Ovary (tissue), 9 donors: ENCODE data around the gene KRT33B. TPM values are rescaled to one million over a fixed set of nuclear protein-coding genes. Genes with fewer than 3 reads are reported as not detected.
"Not testable (repeated sequence)": the region's sequence is repeated elsewhere in the genome, so short reads cannot be mapped to it uniquely, and the experiment has no call there.

Experiments
- DNase-seq, 5 donors: peaks; one replicate each; pipeline ENCODE4 v3.0.0-alpha.2; 2019 to 2020
- H3K27ac ChIP-seq, 2 donors: fragments of 200-600 bp; one replicate each; pipeline versions ENCODE4 v1.5.1 to v1.8.0; 2019 to 2022
- H3K27me3 ChIP-seq: fragments of 200-600 bp; one replicate; pipeline ENCODE4 v1.8.0; 2022
- H3K36me3 ChIP-seq: fragments of 200-600 bp; sonication (generic); one replicate; pipeline ENCODE4 v1.5.1; 2019
- H3K4me1 ChIP-seq: one replicate; pipeline ENCODE4 v1.8.1; 2013; ENCODE audit warnings: mild to moderate bottlenecking, moderate library complexity; ENCODE audit not compliant: insufficient read depth
- H3K4me3 ChIP-seq: fragments of 200-600 bp; sonication (generic); one replicate; pipeline ENCODE4 v1.5.1; 2017
- H3K9me3 ChIP-seq, 2 donors: fragments of 200-600 bp in 1 of 2; sonication (generic) in 1 of 2; one replicate each; pipeline versions ENCODE4 v1.5.1 to v1.8.1; 2013 to 2019; ENCODE audit warnings: mild to moderate bottlenecking in 1 of 2, moderate library complexity in 1 of 2
- EP300 ChIP-seq: sonication (generic); formaldehyde crosslinking; IDR thresholded peaks from one replicate; pipeline ENCODE4 v1.6.1; 2017; ENCODE audit warnings: antibody characterized with exemption
- POLR2A ChIP-seq: fragments of 450-650 bp; IDR thresholded peaks from one replicate; pipeline ENCODE4 v1.6.1; 2017; ENCODE audit warnings: antibody characterized with exemption, mild to moderate bottlenecking, moderate library complexity
- WGBS, 3 donors: extraction: QIAGEN DNeasy Blood & Tissue Kit in 1 of 3; methylation state at CpG; one replicate each; pipeline versions ENCODE4 v1.1.5 to v1.1.7; 2013 to 2017; 5-methylcytosine and 5-hydroxymethylcytosine counted together
- intact Hi-C, 4 donors: fragments of 100-400 bp; cut with DNase I; formaldehyde crosslinking; loops; one replicate each; pipeline versions ENCODE4 v1.11.0 to v1.15.1; 2022 to 2023
- polyA plus RNA-seq, 2 donors: library from polyadenylated mRNA; stranded (reverse); fragments of 200-250 nt in 1 of 2; fragments of 350-450 nt in 1 of 2; fragmentation: Illumina TruSeq in 1 of 2; extraction: RNeasy Lipid Tissue Mini Kit (QIAGEN cat#74804) in 1 of 2; gene quantifications; one replicate each; pipeline ENCODE4 v1.2.3, GENCODE V29; 2013 to 2014
- total RNA-seq, 7 donors: library from RNA; depleted of rRNA in 2 of 7; stranded (reverse); fragments of >200 nt in 2 of 7; fragmentation: NEBNext Ultra II Directional in 3 of 7; extraction: Animal tissue kit (Norgen Biotek cat#: 25700) in 3 of 7; gene quantifications; one replicate each; pipeline versions ENCODE4 v1.1.0 to v1.2.4, GENCODE V29; 2016 to 2023
- TF ChIP-seq, protein P1 (sequence below), 3 donors: fragments of 450-650 bp in 2 of 3; fragments of 200-600 bp in 1 of 3; IDR thresholded peaks; one replicate each; pipeline versions ENCODE4 v1.5.1 to v1.8.0; 2016 to 2022; ENCODE audit warnings: antibody characterized with exemption in 3 of 3, mild to moderate bottlenecking in 1 of 3
- donor health status: DM: no; HTN: no; CAD: no; lungs with moderate emphysema.
- donor health status: DM: no; HTN: no; CAD: no.
- donor health status: Bipolar disorder and iron deficiency.
- donor health status: DM: yes; HTN: yes; CAD: no.
- donor health status: DM: no; HTN: no; CAD: no.
- donor health status: DM: yes; HTN: yes; CAD: no.

The KRT33B gene
- total and polyA plus RNA-seq, 9 donors, result not detected

- 92 to 96% (median 94%) methylated on average over 7 of the region's 7 CpGs for WGBS, 3 donors
- H3K27me3 ChIP-seq, result no peaks in the 10 kb centered on the region
- H3K4me3 ChIP-seq, result no peak overlapping the region
- peaks cover 14% of the 10 kb centered on the region for H3K4me1 ChIP-seq
- no peak overlapping the region for H3K27ac ChIP-seq
- H3K9me3 ChIP-seq, result no peaks in the 10 kb centered on the region
- DNase-seq, result no peak
- no peaks in the 10 kb centered on the region for H3K36me3 ChIP-seq
- intact Hi-C loops, result loop anchor here in 1 of 4 donors (10.0 kb wide), 1 partner anchor 492 kb away; no protein-coding TSS in a partner anchor
- TF ChIP-seq EP300, result no peak
- TF ChIP-seq, protein P1, sequence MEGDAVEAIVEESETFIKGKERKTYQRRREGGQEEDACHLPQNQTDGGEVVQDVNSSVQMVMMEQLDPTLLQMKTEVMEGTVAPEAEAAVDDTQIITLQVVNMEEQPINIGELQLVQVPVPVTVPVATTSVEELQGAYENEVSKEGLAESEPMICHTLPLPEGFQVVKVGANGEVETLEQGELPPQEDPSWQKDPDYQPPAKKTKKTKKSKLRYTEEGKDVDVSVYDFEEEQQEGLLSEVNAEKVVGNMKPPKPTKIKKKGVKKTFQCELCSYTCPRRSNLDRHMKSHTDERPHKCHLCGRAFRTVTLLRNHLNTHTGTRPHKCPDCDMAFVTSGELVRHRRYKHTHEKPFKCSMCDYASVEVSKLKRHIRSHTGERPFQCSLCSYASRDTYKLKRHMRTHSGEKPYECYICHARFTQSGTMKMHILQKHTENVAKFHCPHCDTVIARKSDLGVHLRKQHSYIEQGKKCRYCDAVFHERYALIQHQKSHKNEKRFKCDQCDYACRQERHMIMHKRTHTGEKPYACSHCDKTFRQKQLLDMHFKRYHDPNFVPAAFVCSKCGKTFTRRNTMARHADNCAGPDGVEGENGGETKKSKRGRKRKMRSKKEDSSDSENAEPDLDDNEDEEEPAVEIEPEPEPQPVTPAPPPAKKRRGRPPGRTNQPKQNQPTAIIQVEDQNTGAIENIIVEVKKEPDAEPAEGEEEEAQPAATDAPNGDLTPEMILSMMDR (IDR thresholded peaks at IDR 0.05), result no peak
- TF ChIP-seq POLR2A, result no peak
Measured at GRCh38 chr17:41396340-41396739, 26.7 kb upstream of the KRT33B start.

DNA sequence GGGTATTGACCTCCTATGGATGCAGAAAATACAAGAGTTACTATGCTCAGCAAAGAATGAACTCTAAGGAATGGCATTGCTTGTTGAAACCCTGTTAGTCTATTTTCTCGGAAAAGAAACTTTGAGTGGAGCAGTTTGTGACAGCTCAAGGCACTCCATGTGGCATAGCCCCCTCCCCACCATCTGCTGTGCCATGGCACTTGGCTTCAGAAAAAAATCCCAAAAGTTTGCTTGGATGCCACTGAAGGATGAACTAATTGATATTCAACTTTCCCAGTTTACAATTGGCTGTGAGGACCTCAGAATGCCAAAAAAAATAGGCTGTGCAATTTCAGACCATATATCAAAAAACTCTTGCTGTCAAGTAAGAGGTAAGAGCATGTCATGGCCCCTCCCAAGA, 26.0 kb upstream of the KRT33B start:
- intact Hi-C loops, result loop anchor here in 1 of 4 donors (10.0 kb wide), 1 partner anchor 491 kb away; no protein-coding TSS in a partner anchor
- Histone ChIP-seq H3K27ac (no peak overlapping the region), H3K4me3 (no peak overlapping the region), H3K4me1 (peaks cover 14% of the 10 kb centered on the region), H3K36me3 (no peaks in the 10 kb centered on the region), H3K27me3 (no peaks in the 10 kb centered on the region), H3K9me3 (no peaks in the 10 kb centered on the region)
- 93 to 100% (median 95%) methylated on average over 1 of the region's 1 CpG for WGBS, 3 donors
- TF ChIP-seq, protein P1 (IDR thresholded peaks at IDR 0.05), result no peak
- TF ChIP-seq POLR2A (no peak), EP300 (no peak)
- DNase-seq, result no peak

DNA sequence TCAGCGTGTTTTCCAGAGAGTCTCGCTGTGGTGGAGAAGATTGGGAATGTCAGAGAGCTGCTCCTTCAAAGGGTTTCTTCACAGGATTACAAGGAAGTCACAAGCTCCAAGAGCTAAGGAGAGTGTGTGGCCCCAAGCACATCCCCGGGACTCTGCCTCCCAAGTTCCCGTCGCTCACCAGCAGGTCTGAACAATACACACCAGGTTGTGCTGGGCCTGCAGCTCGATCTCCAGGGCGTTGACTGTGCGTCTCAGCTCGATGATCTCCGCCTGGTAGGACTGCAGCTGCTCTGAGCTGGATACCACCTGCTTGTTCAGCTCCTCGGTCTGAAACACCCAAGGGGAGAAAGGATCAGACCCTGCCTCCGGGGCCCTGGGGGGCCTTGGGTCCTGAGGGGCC, 25.4 kb upstream of the KRT33B start:
- not testable (repeated sequence) for H3K27me3 ChIP-seq, H3K27ac ChIP-seq, DNase-seq, H3K36me3 ChIP-seq, H3K9me3 ChIP-seq, H3K4me3 ChIP-seq
- 92 to 94% (median 93%) methylated on average over 11 to 12 of the region's 12 CpGs for WGBS, 3 donors
- H3K4me1 ChIP-seq, result peaks cover 14% of the 10 kb centered on the region
- intact Hi-C loops, result loop anchor here in 1 of 4 donors (10.0 kb wide), 1 partner anchor 490 kb away; no protein-coding TSS in a partner anchor

- TF ChIP-seq, protein P1 (IDR thresholded peaks at IDR 0.05), result no peak
- TF ChIP-seq EP300 (no peak), POLR2A (no peak)
- peaks cover 14% of the 10 kb centered on the region for H3K4me1 ChIP-seq
- no peak overlapping the region for H3K4me3 ChIP-seq
- no peaks in the 10 kb centered on the region for H3K36me3 ChIP-seq
- intact Hi-C loops, result loop anchor here in 1 of 4 donors (10.0 kb wide), 1 partner anchor 490 kb away; no protein-coding TSS in a partner anchor
- no peak overlapping the region for H3K27ac ChIP-seq
- DNase-seq, result no peak
- WGBS, 3 donors, result 91 to 95% (median 91%) methylated on average over 10 of the region's 10 CpGs
- no peaks in the 10 kb centered on the region for H3K27me3 ChIP-seq
- no peaks in the 10 kb centered on the region for H3K9me3 ChIP-seq
Measured at GRCh38 chr17:41394254-41394996, 24.8 kb upstream of the KRT33B start.

- no peak overlapping the region for H3K27ac ChIP-seq
- no peaks in the 10 kb centered on the region for H3K36me3 ChIP-seq
- H3K9me3 ChIP-seq, result no peaks in the 10 kb centered on the region
- H3K4me3 ChIP-seq, result no peak overlapping the region
- WGBS, 3 donors, result 73 to 84% (median 82%) methylated on average over 10 of the region's 10 CpGs
- no peak for DNase-seq
- intact Hi-C loops, result loop anchor here in 1 of 4 donors (10.0 kb wide), 1 partner anchor 489 kb away; no protein-coding TSS in a partner anchor
- H3K27me3 ChIP-seq, result no peaks in the 10 kb centered on the region
- TF ChIP-seq, protein P1 (IDR thresholded peaks at IDR 0.05), result no peak
- TF ChIP-seq POLR2A, result no peak
- no peak for TF ChIP-seq EP300
- peaks cover 14% of the 10 kb centered on the region for H3K4me1 ChIP-seq
Measured at GRCh38 chr17:41393826-41394225, 24.2 kb upstream of the KRT33B start.
